Measurements from ENCODE around the gene ZNF205.
"Not testable (repeated sequence)": the region's sequence is repeated elsewhere in the genome, so short reads cannot be mapped to it uniquely, and the experiment has no call there.

Gene ZNF205

GRCh38 chr16:3150346-3151218 lies 38.2 kb downstream of the ZNF205 start:
- DNase-seq = peak; percentile 95 to 96

GRCh38 chr16:3152027-3152276 lies 39.6 kb downstream of the ZNF205 start:
- DNase-seq = peak in 1 of 2 experiments; percentile 63

GRCh38 chr16:3152277-3152990 lies 40.0 kb downstream of the ZNF205 start:
- DNase-seq = peak; percentile 93 to 94

- DNase-seq = no peak
These were observed 40.6 kb downstream of the ZNF205 start for GRCh38 chr16:3152991-3153368.

GRCh38 chr16:3155181-3155580 lies 42.8 kb downstream of the ZNF205 start:
- DNase-seq = no peak

- DNase-seq = no peak
These were observed 43.6 kb downstream of the ZNF205 start for GRCh38 chr16:3155972-3156371.

GRCh38 chr16:3157229-3158025 lies 45.0 kb downstream of the ZNF205 start:
- peak; percentile 78 to 84 for DNase-seq

- DNase-seq = no peak
These were observed 45.7 kb downstream of the ZNF205 start for GRCh38 chr16:3158026-3158509.

- peak; percentile 63 to 65 for DNase-seq
These were observed 46.3 kb downstream of the ZNF205 start for GRCh38 chr16:3158510-3159314.

- DNase-seq = no peak
These were observed 49.0 kb downstream of the ZNF205 start for GRCh38 chr16:3161235-3162018.

GRCh38 chr16:3164121-3164991 lies 52.0 kb downstream of the ZNF205 start:
- no peak for DNase-seq

- no peak for DNase-seq
These were observed 52.9 kb downstream of the ZNF205 start for GRCh38 chr16:3165111-3165822.

- no peak for DNase-seq
These were observed 54.1 kb downstream of the ZNF205 start for GRCh38 chr16:3166505-3166886.

- not testable (repeated sequence) for DNase-seq
These were observed 56.3 kb downstream of the ZNF205 start for GRCh38 chr16:3168729-3169128.
